Neural cell (in vitro differentiated cells): Measurements from ENCODE around the gene CIB1. TPM values are rescaled to one million over a fixed set of nuclear protein-coding genes. Genes with fewer than 3 reads are reported as not detected.

Experiments used
- H2AFZ ChIP-seq: fragments of 200-600, 300-800 bp; sonication (generic), shearing (Covaris generic); 2 replicates; pipeline ENCODE4 v1.6.0; 2014; ENCODE audit warnings: low read depth, mild to moderate bottlenecking, antibody characterized with exemption, low read length, moderate library complexity
- H3F3A ChIP-seq: fragments of 200-600 bp; shearing (Covaris generic); 2 replicates; pipeline ENCODE4 v1.6.1; 2016; ENCODE audit warnings: mild to moderate bottlenecking, moderate library complexity, mixed read lengths, antibody characterized with exemption, low read length; ENCODE audit not compliant: insufficient read depth, poor library complexity, severe bottlenecking
- H3K27ac ChIP-seq: fragments of 200-600, 300-800 bp; sonication (generic), shearing (Covaris generic); 2 replicates; pipeline ENCODE4 v1.5.1; 2014; ENCODE audit warnings: mild to moderate bottlenecking, low read length, moderate library complexity
- H3K27me3 ChIP-seq: fragments of 300-800, 200-600 bp; sonication (generic), shearing (Covaris generic); 2 replicates; pipeline ENCODE4 v1.6.0; 2014; ENCODE audit warnings: mild to moderate bottlenecking, low read depth, low read length, moderate library complexity; ENCODE audit not compliant: insufficient read depth
- H3K36me3 ChIP-seq: fragments of 300-800, 200-600 bp; sonication (generic), shearing (Covaris generic); 2 replicates; pipeline ENCODE4 v1.5.1; 2014; ENCODE audit warnings: mild to moderate bottlenecking, antibody characterized with exemption, low read length, moderate library complexity; ENCODE audit not compliant: insufficient read depth
- H3K4me2 ChIP-seq: fragments of 300-800, 200-600 bp; sonication (generic), shearing (Covaris generic); 2 replicates; pipeline ENCODE4 v1.6.0; 2014; ENCODE audit warnings: mild to moderate bottlenecking, low read length
- H3K4me3 ChIP-seq: fragments of 300-800, 200-600 bp; sonication (generic), shearing (Covaris generic); 2 replicates; pipeline ENCODE4 v1.5.1; 2014; ENCODE audit warnings: mild to moderate bottlenecking, low read length, moderate library complexity
- H3K79me2 ChIP-seq: fragments of 200-600 bp; shearing (Covaris generic); replicated peaks from 2 replicates; pipeline ENCODE4 v1.6.0; 2014; ENCODE audit warnings: mild to moderate bottlenecking, low read length, moderate library complexity; ENCODE audit not compliant: insufficient read depth
- H3K9ac ChIP-seq: fragments of 300-800, 200-600 bp; sonication (generic), shearing (Covaris generic); 2 replicates; pipeline ENCODE4 v1.6.1; 2016; ENCODE audit warnings: mild to moderate bottlenecking, low read length, mixed read lengths
- H3K9me2 ChIP-seq: fragments of 200-600 bp; shearing (Covaris generic); 2 replicates; pipeline ENCODE4 v1.6.1; 2016; ENCODE audit warnings: mild to moderate bottlenecking, low read length, mixed read lengths; ENCODE audit not compliant: insufficient read depth
- H3K9me3 ChIP-seq: fragments of 200-600, 300-800 bp; sonication (generic), shearing (Covaris generic); 2 replicates; pipeline ENCODE4 v1.6.1; 2016; ENCODE audit warnings: mild to moderate bottlenecking, mixed run types, low read length, moderate library complexity, mixed read lengths
- H4K20me1 ChIP-seq: fragments of 200-600 bp; shearing (Covaris generic); 2 replicates; pipeline ENCODE4 v1.6.1; 2016; ENCODE audit warnings: mild to moderate bottlenecking, mixed run types; ENCODE audit not compliant: insufficient read depth
- CTCF ChIP-seq: fragments of 450-650 bp; IDR thresholded peaks from 2 replicates; pipeline ENCODE4 v1.5.1; 2014; ENCODE audit warnings: antibody characterized with exemption, mild to moderate bottlenecking, moderate library complexity; ENCODE audit not compliant: poor library complexity, severe bottlenecking
- EP300 ChIP-seq: fragments of 450-650 bp; conservative IDR thresholded peaks from 2 replicates; pipeline ENCODE4 v1.6.1; 2014; ENCODE audit warnings: antibody characterized with exemption, mild to moderate bottlenecking, moderate library complexity; ENCODE audit not compliant: poor library complexity, severe bottlenecking
- EZH2 ChIP-seq: fragments of 200-600, 300-800 bp; shearing (Covaris generic), sonication (generic); IDR thresholded peaks from 2 replicates; pipeline ENCODE4 v1.6.1; 2014; ENCODE audit warnings: antibody characterized with exemption, low read length, borderline replicate concordance, mild to moderate bottlenecking; ENCODE audit not compliant: insufficient read depth, poor library complexity, severe bottlenecking
- MXI1 ChIP-seq: fragments of 450-650 bp; conservative IDR thresholded peaks from 2 replicates; pipeline ENCODE4 v1.6.1; 2014; ENCODE audit warnings: antibody characterized with exemption, mild to moderate bottlenecking; ENCODE audit not compliant: poor library complexity, severe bottlenecking
- POLR2AphosphoS5 ChIP-seq: IDR thresholded peaks from 2 replicates; pipeline ENCODE4 v1.6.1; 2012
- RAD21 ChIP-seq: fragments of 450-650 bp; conservative IDR thresholded peaks from 2 replicates; pipeline ENCODE4 v1.6.1; 2014; ENCODE audit warnings: antibody characterized with exemption, mild to moderate bottlenecking, moderate library complexity
- REST ChIP-seq: IDR thresholded peaks from 2 replicates; pipeline ENCODE4 v1.6.1; 2012; ENCODE audit warnings: borderline replicate concordance
- SMC3 ChIP-seq: fragments of 450-650 bp; conservative IDR thresholded peaks from 2 replicates; pipeline ENCODE4 v1.6.1; 2014; ENCODE audit warnings: antibody characterized with exemption, mild to moderate bottlenecking, moderate library complexity; ENCODE audit not compliant: poor library complexity
- TAF1 ChIP-seq: IDR thresholded peaks from 2 replicates; pipeline ENCODE4 v1.6.1; 2012; ENCODE audit warnings: low read depth
- polyA plus RNA-seq: library from polyadenylated mRNA; depleted of rRNA; stranded (reverse); fragments of >200 nt; gene quantifications from 2 replicates; pipeline ENCODE4 v1.2.3, GENCODE V29; 2014

Gene CIB1
- polyA plus RNA-seq, 1 donor from 2014 or later: 9.4 TPM

- Histone ChIP-seq H3K9me2 (no peaks in the 10 kb centered on the region), H3F3A (no peaks in the 10 kb centered on the region), H3K27ac (no peak overlapping the region), H3K79me2 (peaks cover 46% of the 10 kb centered on the region), H2AFZ (no peak overlapping the region), H3K9me3 (no peaks in the 10 kb centered on the region), H3K27me3 (no peaks in the 10 kb centered on the region), H3K9ac (no peak overlapping the region), H3K4me2 (no peak overlapping the region), H3K4me3 (peak overlapping the region; percentile 89), H3K36me3 (no peaks in the 10 kb centered on the region), H4K20me1 (no peaks in the 10 kb centered on the region)
- TF ChIP-seq EZH2 (no peak), SMC3 (no peak), POLR2AphosphoS5 (no peak), EP300 (no peak), RAD21 (no peak), TAF1 (no peak), REST (no peak), MXI1 (no peak), CTCF (no peak)
Observed at GRCh38 chr15:90203922-90204321, 29.8 kb downstream of the CIB1 start.

GRCh38 chr15:90203473-90203872 is 30.3 kb downstream of the CIB1 start:
- Histone ChIP-seq H3K9me2 (no peaks in the 10 kb centered on the region), H3K27ac (no peak overlapping the region), H3K9me3 (no peaks in the 10 kb centered on the region), H3K4me2 (no peak overlapping the region), H3K36me3 (no peaks in the 10 kb centered on the region), H2AFZ (no peak overlapping the region), H3F3A (no peaks in the 10 kb centered on the region), H3K79me2 (peaks cover 43% of the 10 kb centered on the region), H3K4me3 (peak overlapping the region; percentile 89), H3K27me3 (no peaks in the 10 kb centered on the region), H3K9ac (no peak overlapping the region), H4K20me1 (no peaks in the 10 kb centered on the region)
- TF ChIP-seq RAD21: no peak
- TF ChIP-seq POLR2AphosphoS5: no peak
- no peak for TF ChIP-seq MXI1

GRCh38 chr15:90202929-90203328 is 30.8 kb downstream of the CIB1 start:
- Histone ChIP-seq H4K20me1 (no peaks in the 10 kb centered on the region), H3K27ac (no peak overlapping the region), H3F3A (no peaks in the 10 kb centered on the region), H3K79me2 (peaks cover 43% of the 10 kb centered on the region), H3K36me3 (no peaks in the 10 kb centered on the region), H3K4me2 (peak overlapping the region; percentile 95), H3K9me2 (no peaks in the 10 kb centered on the region), H3K4me3 (peak overlapping the region; percentile 89), H3K9ac (peak overlapping the region; percentile 91), H3K9me3 (no peaks in the 10 kb centered on the region), H2AFZ (no peak overlapping the region), H3K27me3 (no peaks in the 10 kb centered on the region)
- TF ChIP-seq MXI1: no peak
- TF ChIP-seq POLR2AphosphoS5: no peak
- no peak for TF ChIP-seq TAF1
- TF ChIP-seq CTCF: no peak
- TF ChIP-seq EZH2: no peak
- TF ChIP-seq SMC3: no peak
- TF ChIP-seq REST: no peak
